A673 (cell line): Measurements from ENCODE around the gene OAS2.

Source experiments
- CTCF ChIP-seq: fragments of 300-800, 200-600 bp; sonication (generic); conservative IDR thresholded peaks from 2 replicates; pipeline ENCODE4 v1.5.1; 2017; ENCODE audit warnings: low read depth, mild to moderate bottlenecking, antibody characterized with exemption, low read length, moderate library complexity, mixed read lengths
- EZH2 ChIP-seq: fragments of 200-600 bp; sonication (generic); IDR thresholded peaks from 2 replicates; pipeline ENCODE4 v1.6.1; 2017; ENCODE audit warnings: borderline replicate concordance, low read depth, mild to moderate bottlenecking, mixed read lengths, antibody characterized with exemption, low read length; ENCODE audit not compliant: poor library complexity, severe bottlenecking

GRCh38 chr12:113003636-113004035, 25.3 kb downstream of the OAS2 start:
- TF ChIP-seq CTCF: no peak
- TF ChIP-seq EZH2: no peak
